T-helper 22 cell (primary cell): Measurements from ENCODE around the gene LAMB4.
"Not testable (repeated sequence)": the region's sequence is repeated elsewhere in the genome, so short reads cannot be mapped to it uniquely, and the experiment has no call there.

ENCODE experiments used
- DNase-seq: peaks from one replicate; pipeline ENCODE4 v3.0.0-alpha.2; 2020; ENCODE audit warnings: low read depth

LAMB4 gene

GRCh38 chr7:108048422-108048821 lies 81.7 kb downstream of the LAMB4 start:
- DNase-seq, result no peak

- DNase-seq, result no peak
Measured at GRCh38 chr7:108046952-108047506, 83.1 kb downstream of the LAMB4 start.

GRCh38 chr7:108045669-108046068 lies 84.5 kb downstream of the LAMB4 start:
- DNase-seq, result no peak

- no peak for DNase-seq
Measured at GRCh38 chr7:108045154-108045553, 85.0 kb downstream of the LAMB4 start.

GRCh38 chr7:108044345-108044744 lies 85.8 kb downstream of the LAMB4 start:
- DNase-seq, result no peak

- DNase-seq, result no peak
Measured at GRCh38 chr7:108038986-108039385, 91.2 kb downstream of the LAMB4 start.

- DNase-seq, result no peak
Measured at GRCh38 chr7:108037741-108038140, 92.4 kb downstream of the LAMB4 start.

- DNase-seq, result no peak
Measured at GRCh38 chr7:108037140-108037539, 93.0 kb downstream of the LAMB4 start.

- DNase-seq, result no peak
Measured at GRCh38 chr7:108034586-108034985, 95.6 kb downstream of the LAMB4 start.

GRCh38 chr7:108033776-108034497 lies 96.2 kb downstream of the LAMB4 start:
- no peak for DNase-seq

- not testable (repeated sequence) for DNase-seq
Measured at GRCh38 chr7:108033309-108033708, 96.9 kb downstream of the LAMB4 start.

GRCh38 chr7:108030516-108030915 lies 99.6 kb downstream of the LAMB4 start:
- no peak for DNase-seq

GRCh38 chr7:108029034-108029433 lies 101.1 kb downstream of the LAMB4 start:
- no peak for DNase-seq

- no peak for DNase-seq
Measured at GRCh38 chr7:108028111-108028510, 102.0 kb downstream of the LAMB4 start.

- DNase-seq, result no peak
Measured at GRCh38 chr7:108027239-108027638, 102.9 kb downstream of the LAMB4 start.

- no peak for DNase-seq
Measured at GRCh38 chr7:108026647-108027046, 103.5 kb downstream of the LAMB4 start.

- DNase-seq, result no peak
Measured at GRCh38 chr7:108026116-108026515, 104.0 kb downstream of the LAMB4 start.

- no peak for DNase-seq
Measured at GRCh38 chr7:108024538-108024937, 105.6 kb downstream of the LAMB4 start.

- DNase-seq, result no peak
Measured at GRCh38 chr7:108020585-108020984, 109.6 kb downstream of the LAMB4 start.

GRCh38 chr7:108018668-108019067 lies 111.5 kb downstream of the LAMB4 start:
- DNase-seq, result no peak

- no peak for DNase-seq
Measured at GRCh38 chr7:108017776-108018151, 112.4 kb downstream of the LAMB4 start.

GRCh38 chr7:108016841-108017775 lies 113.1 kb downstream of the LAMB4 start:
- no peak for DNase-seq

GRCh38 chr7:108015740-108016139 lies 114.4 kb downstream of the LAMB4 start:
- DNase-seq, result no peak
